ENCODE results near the gene EPG5. TPM values are rescaled to one million over a fixed set of nuclear protein-coding genes. Genes with fewer than 3 reads are reported as not detected.

EPG5 gene
- polyA plus RNA-seq, 1 of the 3 experiments (the other 2 are of a cell fraction): 13.6 TPM

DNA sequence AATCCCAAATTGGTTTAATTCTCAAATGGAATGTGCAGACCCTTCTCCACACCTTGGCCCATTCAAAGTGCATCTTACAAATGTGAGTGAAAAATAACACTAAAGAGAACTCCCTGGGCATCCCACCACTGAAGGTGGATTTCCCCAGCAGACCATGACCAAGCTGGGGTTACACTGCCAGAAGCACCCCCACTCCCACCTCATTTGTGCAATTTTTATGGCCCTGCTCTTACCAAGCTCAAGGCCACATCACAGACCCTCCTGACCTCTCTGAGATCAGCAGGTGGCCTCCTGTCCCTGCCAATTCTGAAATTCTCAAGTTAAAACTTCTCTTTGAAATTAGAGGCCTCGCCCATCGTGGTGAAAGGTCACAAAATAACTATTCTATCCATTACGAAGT lies 120.0 kb downstream of the EPG5 start:
- Histone ChIP-seq H3K27me3 (ENCODE audit: insufficient read depth) (no peaks in the 10 kb centered on the region), H2AFZ (ENCODE audit: low read depth) (no peak overlapping the region), H3K4me1 (ENCODE audit: control insufficient read depth in 1 of 2, insufficient read depth in 2 of 2, low read depth in 1 of 2, low read length in 1 of 2) (no peaks in the 10 kb centered on the region), H3K27ac (ENCODE audit: low read depth in 2 of 2, low read length in 1 of 2) (no peak overlapping the region), H3K4me2 (no peak overlapping the region), H3K9ac (no peak overlapping the region), H3K79me2 (ENCODE audit: insufficient read depth) (no peaks in the 10 kb centered on the region), H3F3A (replicated peaks; ENCODE audit: insufficient read depth) (no peaks in the 10 kb centered on the region), H4K20me1 (ENCODE audit: insufficient read depth) (no peaks in the 10 kb centered on the region), H3K36me3 (replicated peaks in 1 of 2; ENCODE audit: control insufficient read depth in 1 of 2, insufficient read depth in 2 of 2, low read length in 1 of 2) (peaks cover 26 to 29% of the 10 kb centered on the region in 2 experiments), H3K9me3 (no peaks in the 10 kb centered on the region), H3K4me3 (ENCODE audit: low read depth in 2 of 2, low read length in 1 of 2) (no peak overlapping the region), H3K9me2 (no peaks in the 10 kb centered on the region)
- TF ChIP-seq, protein P1, sequence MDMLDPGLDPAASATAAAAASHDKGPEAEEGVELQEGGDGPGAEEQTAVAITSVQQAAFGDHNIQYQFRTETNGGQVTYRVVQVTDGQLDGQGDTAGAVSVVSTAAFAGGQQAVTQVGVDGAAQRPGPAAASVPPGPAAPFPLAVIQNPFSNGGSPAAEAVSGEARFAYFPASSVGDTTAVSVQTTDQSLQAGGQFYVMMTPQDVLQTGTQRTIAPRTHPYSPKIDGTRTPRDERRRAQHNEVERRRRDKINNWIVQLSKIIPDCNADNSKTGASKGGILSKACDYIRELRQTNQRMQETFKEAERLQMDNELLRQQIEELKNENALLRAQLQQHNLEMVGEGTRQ (IDR thresholded peaks at IDR 0.05; ENCODE audit: borderline replicate concordance, low read depth, low read length): no peak
- DNase-seq: no peak
- CTCF ChIA-PET: no interaction called here
- WGBS (ENCODE audit: low lambda C conversion rate): 65% methylated on average over 3 of the region's 3 CpGs
- POLR2A ChIA-PET: no interaction called here

DNA sequence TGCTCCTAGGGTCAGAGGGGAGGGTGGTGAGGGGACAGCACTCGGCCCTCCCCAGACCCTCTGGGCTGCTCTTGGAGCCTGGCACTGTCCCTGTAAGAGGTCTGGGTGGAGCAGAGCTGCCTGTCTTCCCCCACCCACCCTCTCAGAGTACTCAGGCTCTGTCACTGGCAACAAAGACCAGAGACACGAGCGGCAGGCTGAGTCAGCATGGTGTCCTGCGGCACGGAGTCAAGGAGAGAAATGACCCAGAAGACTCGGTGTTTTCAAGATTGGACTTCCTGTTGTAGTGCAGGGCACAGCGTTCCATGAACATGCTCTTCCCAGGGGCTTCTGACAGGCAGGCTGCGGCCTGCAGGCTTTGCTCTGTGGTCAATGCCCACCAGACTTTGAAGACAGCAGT lies 121.7 kb downstream of the EPG5 start:
- Histone ChIP-seq H3K4me3 (ENCODE audit: low read depth in 2 of 2, low read length in 1 of 2) (no peak overlapping the region), H3K27ac (ENCODE audit: low read depth in 2 of 2, low read length in 1 of 2) (no peak overlapping the region), H3K36me3 (replicated peaks in 1 of 2; ENCODE audit: control insufficient read depth in 1 of 2, insufficient read depth in 2 of 2, low read length in 1 of 2) (peaks cover 14 to 16% of the 10 kb centered on the region in 2 experiments), H3K27me3 (ENCODE audit: insufficient read depth) (no peaks in the 10 kb centered on the region), H3K9me3 (no peaks in the 10 kb centered on the region), H3K9ac (no peak overlapping the region), H3K4me2 (no peak overlapping the region), H4K20me1 (ENCODE audit: insufficient read depth) (no peaks in the 10 kb centered on the region), H3K4me1 (ENCODE audit: control insufficient read depth in 1 of 2, insufficient read depth in 2 of 2, low read depth in 1 of 2, low read length in 1 of 2) (0 out of 4 replicates have a peak, but pooled peaks cover 0 to 3% of the 10 kb centered on the region in 2 experiments), H3K79me2 (ENCODE audit: insufficient read depth) (no peaks in the 10 kb centered on the region), H3K9me2 (no peaks in the 10 kb centered on the region), H3F3A (replicated peaks; ENCODE audit: insufficient read depth) (no peaks in the 10 kb centered on the region), H2AFZ (ENCODE audit: low read depth) (no peak overlapping the region)
- 90% methylated on average over 2 of the region's 8 CpGs for WGBS (ENCODE audit: low lambda C conversion rate)
- DNase-seq: no peak
- TF ChIP-seq NRF1 (IDR thresholded peaks at IDR 0.05; ENCODE audit: low read depth, low read length) (no peak), FOXJ3 (CRISPR knock-in tag; IDR thresholded peaks at IDR 0.05) (no peak), FOSL2 (IDR thresholded peaks at IDR 0.05; ENCODE audit: borderline replicate concordance, low read depth) (no peak), GABPA (IDR thresholded peaks at IDR 0.05; ENCODE audit: low read depth) (no peak), SMC3 (IDR thresholded peaks at IDR 0.05; ENCODE audit: low read depth, low read length) (no peak), GATA2 (CRISPR knock-in tag; IDR thresholded peaks at IDR 0.05) (no peak), RXRA (IDR thresholded peaks at IDR 0.05; ENCODE audit: borderline replicate concordance, low read depth) (no peak), EP300 (IDR thresholded peaks at IDR 0.05; ENCODE audit: borderline replicate concordance in 1 of 2, low read depth in 1 of 2, low read length in 1 of 2) (no peak), SIN3A (IDR thresholded peaks at IDR 0.05; ENCODE audit: borderline replicate concordance, low read depth, low read length) (no peak), RAD21 (IDR thresholded peaks at IDR 0.05; ENCODE audit: low read length) (no peak), ELF1 (IDR thresholded peaks at IDR 0.05) (no peak), NFIC (IDR thresholded peaks at IDR 0.05; ENCODE audit: borderline replicate concordance) (no peak), MEF2A (IDR thresholded peaks at IDR 0.05; ENCODE audit: borderline replicate concordance, low read depth) (no peak), EZH2phosphoT487 (IDR thresholded peaks at IDR 0.05; ENCODE audit: borderline replicate concordance, low read depth) (no peak), CHD2 (IDR thresholded peaks at IDR 0.05; ENCODE audit: low read length, partially characterized antibody) (no peak)
- TF ChIP-seq, protein P2, sequence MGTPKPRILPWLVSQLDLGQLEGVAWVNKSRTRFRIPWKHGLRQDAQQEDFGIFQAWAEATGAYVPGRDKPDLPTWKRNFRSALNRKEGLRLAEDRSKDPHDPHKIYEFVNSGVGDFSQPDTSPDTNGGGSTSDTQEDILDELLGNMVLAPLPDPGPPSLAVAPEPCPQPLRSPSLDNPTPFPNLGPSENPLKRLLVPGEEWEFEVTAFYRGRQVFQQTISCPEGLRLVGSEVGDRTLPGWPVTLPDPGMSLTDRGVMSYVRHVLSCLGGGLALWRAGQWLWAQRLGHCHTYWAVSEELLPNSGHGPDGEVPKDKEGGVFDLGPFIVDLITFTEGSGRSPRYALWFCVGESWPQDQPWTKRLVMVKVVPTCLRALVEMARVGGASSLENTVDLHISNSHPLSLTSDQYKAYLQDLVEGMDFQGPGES (IDR thresholded peaks at IDR 0.05; ENCODE audit: low read depth, low read length): no peak
- TF ChIP-seq, protein P3, sequence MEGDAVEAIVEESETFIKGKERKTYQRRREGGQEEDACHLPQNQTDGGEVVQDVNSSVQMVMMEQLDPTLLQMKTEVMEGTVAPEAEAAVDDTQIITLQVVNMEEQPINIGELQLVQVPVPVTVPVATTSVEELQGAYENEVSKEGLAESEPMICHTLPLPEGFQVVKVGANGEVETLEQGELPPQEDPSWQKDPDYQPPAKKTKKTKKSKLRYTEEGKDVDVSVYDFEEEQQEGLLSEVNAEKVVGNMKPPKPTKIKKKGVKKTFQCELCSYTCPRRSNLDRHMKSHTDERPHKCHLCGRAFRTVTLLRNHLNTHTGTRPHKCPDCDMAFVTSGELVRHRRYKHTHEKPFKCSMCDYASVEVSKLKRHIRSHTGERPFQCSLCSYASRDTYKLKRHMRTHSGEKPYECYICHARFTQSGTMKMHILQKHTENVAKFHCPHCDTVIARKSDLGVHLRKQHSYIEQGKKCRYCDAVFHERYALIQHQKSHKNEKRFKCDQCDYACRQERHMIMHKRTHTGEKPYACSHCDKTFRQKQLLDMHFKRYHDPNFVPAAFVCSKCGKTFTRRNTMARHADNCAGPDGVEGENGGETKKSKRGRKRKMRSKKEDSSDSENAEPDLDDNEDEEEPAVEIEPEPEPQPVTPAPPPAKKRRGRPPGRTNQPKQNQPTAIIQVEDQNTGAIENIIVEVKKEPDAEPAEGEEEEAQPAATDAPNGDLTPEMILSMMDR (IDR thresholded peaks at IDR 0.05): no peak
- TF ChIP-seq, protein P4, sequence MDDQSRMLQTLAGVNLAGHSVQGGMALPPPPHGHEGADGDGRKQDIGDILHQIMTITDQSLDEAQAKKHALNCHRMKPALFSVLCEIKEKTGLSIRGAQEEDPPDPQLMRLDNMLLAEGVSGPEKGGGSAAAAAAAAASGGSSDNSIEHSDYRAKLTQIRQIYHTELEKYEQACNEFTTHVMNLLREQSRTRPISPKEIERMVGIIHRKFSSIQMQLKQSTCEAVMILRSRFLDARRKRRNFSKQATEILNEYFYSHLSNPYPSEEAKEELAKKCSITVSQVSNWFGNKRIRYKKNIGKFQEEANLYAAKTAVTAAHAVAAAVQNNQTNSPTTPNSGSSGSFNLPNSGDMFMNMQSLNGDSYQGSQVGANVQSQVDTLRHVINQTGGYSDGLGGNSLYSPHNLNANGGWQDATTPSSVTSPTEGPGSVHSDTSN (IDR thresholded peaks at IDR 0.05): no peak
- TF ChIP-seq, protein P1 (IDR thresholded peaks at IDR 0.05; ENCODE audit: borderline replicate concordance, low read depth, low read length): no peak
- TF ChIP-seq, protein P5, sequence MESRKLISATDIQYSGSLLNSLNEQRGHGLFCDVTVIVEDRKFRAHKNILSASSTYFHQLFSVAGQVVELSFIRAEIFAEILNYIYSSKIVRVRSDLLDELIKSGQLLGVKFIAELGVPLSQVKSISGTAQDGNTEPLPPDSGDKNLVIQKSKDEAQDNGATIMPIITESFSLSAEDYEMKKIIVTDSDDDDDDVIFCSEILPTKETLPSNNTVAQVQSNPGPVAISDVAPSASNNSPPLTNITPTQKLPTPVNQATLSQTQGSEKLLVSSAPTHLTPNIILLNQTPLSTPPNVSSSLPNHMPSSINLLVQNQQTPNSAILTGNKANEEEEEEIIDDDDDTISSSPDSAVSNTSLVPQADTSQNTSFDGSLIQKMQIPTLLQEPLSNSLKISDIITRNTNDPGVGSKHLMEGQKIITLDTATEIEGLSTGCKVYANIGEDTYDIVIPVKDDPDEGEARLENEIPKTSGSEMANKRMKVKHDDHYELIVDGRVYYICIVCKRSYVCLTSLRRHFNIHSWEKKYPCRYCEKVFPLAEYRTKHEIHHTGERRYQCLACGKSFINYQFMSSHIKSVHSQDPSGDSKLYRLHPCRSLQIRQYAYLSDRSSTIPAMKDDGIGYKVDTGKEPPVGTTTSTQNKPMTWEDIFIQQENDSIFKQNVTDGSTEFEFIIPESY (IDR thresholded peaks at IDR 0.05; ENCODE audit: borderline replicate concordance, low read depth): no peak
- ChIA-PET POLR2A (no interaction called here), CTCF (interaction anchor here (1.6 kb wide), 1 partner anchor 35 kb away, joined by 3 read pairs; no protein-coding TSS in a partner anchor)

All from SK-N-SH (cell line).